Measurements from ENCODE around the gene FGD4. TPM values are rescaled to one million over a fixed set of nuclear protein-coding genes. Genes with fewer than 3 reads are reported as not detected.

The FGD4 gene
- total and polyA plus RNA-seq, 9 of the 15 experiments (the other 6 are each of a cell fraction or from before 2014, with no cell fraction given) = 0.05 to 0.51 (median 0.27) TPM

- TF ChIP-seq ATF4 (CRISPR knock-in tag; IDR thresholded peaks at IDR 0.05) = no peak
- no peak for TF ChIP-seq ZHX1 (conservative IDR thresholded peaks at IDR 0.05; ENCODE audit: low read length)
- TF ChIP-seq CCAR2 (IDR thresholded peaks at IDR 0.05; ENCODE audit: low read depth, low read length) = no peak
- no peak for TF ChIP-seq ZNF609 (CRISPR knock-in tag; IDR thresholded peaks at IDR 0.05; ENCODE audit: borderline replicate concordance)
- peak; percentile 90 to 92 for TF ChIP-seq SIX5 (IDR thresholded peaks at IDR 0.05; ENCODE audit: borderline replicate concordance in 1 of 2, insufficient read depth in 1 of 2, low read depth in 1 of 2, low read length in 2 of 2)
- no peak for TF ChIP-seq ZNF212 (CRISPR knock-in tag; IDR thresholded peaks at IDR 0.05)
- TF ChIP-seq MED1 (CRISPR knock-in tag; IDR thresholded peaks at IDR 0.05; ENCODE audit: borderline replicate concordance) = no peak
- TF ChIP-seq CUX1 (CRISPR knock-in tag; IDR thresholded peaks at IDR 0.05) = no peak
- TF ChIP-seq PYGO2 (tag; IDR thresholded peaks at IDR 0.05) = no peak
- no peak for TF ChIP-seq RAD21 (CRISPR knock-in tag; conservative IDR thresholded peaks at IDR 0.05 in 1 of 2, IDR thresholded peaks at IDR 0.05 in 1 of 2)
- peak; percentile 18; the same call in 1 of the 2 replicates for TF ChIP-seq NFIC (IDR thresholded peaks at IDR 0.05)
- TF ChIP-seq CBX5 (IDR thresholded peaks at IDR 0.05; ENCODE audit: borderline replicate concordance, low read depth) = no peak
These were observed 279.9 kb downstream of the FGD4 start, which contains the start of gene DNM1L (continued) for GRCh38 chr12:32679091-32679919.

Measured in K562 (cell line).